ENCODE data around the gene NTMT1.
A peak's percentile ranks its signal among the peaks of the same experiment; 100 is the strongest.

- TF ChIP-seq ZZZ3 (IDR thresholded peaks at IDR 0.05) (no peak), USF2 (CRISPR knock-in tag; IDR thresholded peaks at IDR 0.05) (no peak), NR3C1 (CRISPR knock-in tag; IDR thresholded peaks at IDR 0.05) (peak; percentile 71), CREB5 (CRISPR knock-in tag; IDR thresholded peaks at IDR 0.05) (no peak), CBFB (CRISPR knock-in tag; IDR thresholded peaks at IDR 0.05) (no peak; the same call in none of the 2 replicates), NFE2L1 (tag; IDR thresholded peaks at IDR 0.05; ENCODE audit: borderline replicate concordance, low read depth) (no peak), POLR2AphosphoS2 (IDR thresholded peaks at IDR 0.05; ENCODE audit: low read length) (no peak), ZNF274 (IDR thresholded peaks at IDR 0.05; ENCODE audit: borderline replicate concordance, low read depth, low read length) (no peak), E2F1 (CRISPR knock-in tag; IDR thresholded peaks at IDR 0.05) (peak; percentile 91), GTF2F1 (IDR thresholded peaks at IDR 0.05; ENCODE audit: low read depth, low read length) (no peak), POLR2A (conservative IDR thresholded peaks at IDR 0.05) (peak; percentile 68; the same call in 1 of the 2 replicates), CTCF (IDR thresholded peaks at IDR 0.05 in 2 of 3, conservative IDR thresholded peaks at IDR 0.05 in 1 of 3; ENCODE audit: insufficient read depth in 2 of 3, low read depth in 1 of 3, low read length in 3 of 3) (peak; percentile 92 to 98 (median 98)), EP300 (IDR thresholded peaks at IDR 0.05; ENCODE audit: low read length) (peak; percentile 50), DEAF1 (CRISPR knock-in tag; IDR thresholded peaks at IDR 0.05) (peak; percentile 96)
Measured at GRCh38 chr9:129641750-129642585, 16.0 kb downstream of the NTMT1 start, which contains the start of gene ASB6.

Data from K562 (cell line).